Gastroesophageal sphincter (tissue), 4 donors: Measurements from ENCODE around the gene RTN1. TPM values are rescaled to one million over a fixed set of nuclear protein-coding genes. Genes with fewer than 3 reads are reported as not detected.

Experiments used
- ATAC-seq: fragments of 150-250 bp; one replicate; pipeline ENCODE4 v1.9.1; 2016; ENCODE audit warnings: mild to moderate bottlenecking, moderate library complexity
- H3K27ac ChIP-seq, 4 donors: fragments of 200-600 bp; sonication (generic) in 3 of 4; 1 replicate in 3 of 4; 2 replicates in 1 of 4; pipeline ENCODE4 v1.5.1; 2016 to 2019
- H3K27me3 ChIP-seq: fragments of 200-600 bp; sonication (generic); one replicate; pipeline ENCODE4 v1.5.1; 2019
- H3K36me3 ChIP-seq, 2 donors: fragments of 200-600 bp; sonication (generic); one replicate each; pipeline ENCODE4 v1.5.1; 2019; ENCODE audit warnings: control low read depth in 1 of 2
- H3K4me1 ChIP-seq, 3 donors: fragments of 200-600 bp; sonication (generic); 1 replicate in 2 of 3; 2 replicates in 1 of 3; pipeline ENCODE4 v1.5.1; 2016 to 2019; ENCODE audit warnings: control low read depth in 2 of 3
- H3K4me3 ChIP-seq, 2 donors: fragments of 200-600 bp; sonication (generic); one replicate each; pipeline ENCODE4 v1.5.1; 2019; ENCODE audit warnings: mild to moderate bottlenecking in 1 of 2, moderate library complexity in 1 of 2
- H3K9me3 ChIP-seq, 3 donors: fragments of 200-600 bp; sonication (generic); one replicate each; pipeline ENCODE4 v1.5.1; 2017 to 2019; ENCODE audit warnings: control low read depth in 2 of 3
- EP300 ChIP-seq: sonication (generic); formaldehyde crosslinking; IDR thresholded peaks from one replicate; pipeline ENCODE4 v1.6.1; 2017; ENCODE audit warnings: antibody characterized with exemption, mild to moderate bottlenecking
- POLR2A ChIP-seq, 2 donors: fragments of 450-650 bp; IDR thresholded peaks; one replicate each; pipeline ENCODE4 v1.6.1; 2017; ENCODE audit warnings: antibody characterized with exemption in 2 of 2, mild to moderate bottlenecking in 2 of 2, moderate library complexity in 1 of 2
- POLR2AphosphoS5 ChIP-seq: sonication (generic); formaldehyde crosslinking; IDR thresholded peaks from one replicate; pipeline ENCODE4 v1.6.1; 2017; ENCODE audit warnings: antibody characterized with exemption
- WGBS, 2 donors: methylation state at CpG; one replicate each; pipeline ENCODE4 v1.1.5; 2018; ENCODE audit warnings: low coverage in 1 of 2; 5-methylcytosine and 5-hydroxymethylcytosine counted together
- total RNA-seq, 4 donors: library from RNA; depleted of rRNA; stranded (reverse); fragments of >200 nt; gene quantifications; one replicate each; pipeline ENCODE4 v1.1.0, GENCODE V29; 2016
- TF ChIP-seq, protein P1 (sequence below), 4 experiments: fragments of 200-600 bp in 2 of 4; fragments of 450-650 bp in 2 of 4; sonication (generic) in 1 of 4; IDR thresholded peaks; one replicate each; pipeline ENCODE4 v1.5.1; 2017 to 2019; ENCODE audit warnings: antibody characterized with exemption in 4 of 4, mild to moderate bottlenecking in 2 of 4, moderate library complexity in 2 of 4

Gene RTN1
- total RNA-seq, 4 donors from 2014 or later, result 1.4 to 6.9 (median 6.5) TPM

DNA sequence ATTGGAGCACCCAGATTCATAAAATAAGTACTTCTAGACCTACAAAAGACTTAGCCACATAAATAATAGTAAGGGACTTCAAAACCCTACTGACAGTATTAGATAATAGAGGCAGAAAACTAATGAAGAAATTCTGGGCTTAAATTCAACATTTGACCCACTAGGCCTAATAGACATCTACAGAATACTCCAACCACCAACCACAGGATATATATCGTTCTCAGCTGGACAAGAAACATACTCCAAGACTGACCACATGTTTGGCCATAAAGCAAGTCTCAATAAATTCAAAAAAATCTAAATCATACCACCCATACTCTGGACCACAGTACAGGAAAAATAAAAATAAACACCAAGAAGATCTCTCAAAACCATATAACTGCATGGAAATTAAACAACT lies 180.2 kb downstream of the RTN1 start:
- peaks cover 0 to 8% (median 0%) of the 10 kb centered on the region in 3 donors for H3K9me3 ChIP-seq
- H3K4me3 ChIP-seq, result no peak overlapping the region
- no peaks in the 10 kb centered on the region for H3K27me3 ChIP-seq
- TF ChIP-seq POLR2AphosphoS5, result no peak
- TF ChIP-seq, protein P1, sequence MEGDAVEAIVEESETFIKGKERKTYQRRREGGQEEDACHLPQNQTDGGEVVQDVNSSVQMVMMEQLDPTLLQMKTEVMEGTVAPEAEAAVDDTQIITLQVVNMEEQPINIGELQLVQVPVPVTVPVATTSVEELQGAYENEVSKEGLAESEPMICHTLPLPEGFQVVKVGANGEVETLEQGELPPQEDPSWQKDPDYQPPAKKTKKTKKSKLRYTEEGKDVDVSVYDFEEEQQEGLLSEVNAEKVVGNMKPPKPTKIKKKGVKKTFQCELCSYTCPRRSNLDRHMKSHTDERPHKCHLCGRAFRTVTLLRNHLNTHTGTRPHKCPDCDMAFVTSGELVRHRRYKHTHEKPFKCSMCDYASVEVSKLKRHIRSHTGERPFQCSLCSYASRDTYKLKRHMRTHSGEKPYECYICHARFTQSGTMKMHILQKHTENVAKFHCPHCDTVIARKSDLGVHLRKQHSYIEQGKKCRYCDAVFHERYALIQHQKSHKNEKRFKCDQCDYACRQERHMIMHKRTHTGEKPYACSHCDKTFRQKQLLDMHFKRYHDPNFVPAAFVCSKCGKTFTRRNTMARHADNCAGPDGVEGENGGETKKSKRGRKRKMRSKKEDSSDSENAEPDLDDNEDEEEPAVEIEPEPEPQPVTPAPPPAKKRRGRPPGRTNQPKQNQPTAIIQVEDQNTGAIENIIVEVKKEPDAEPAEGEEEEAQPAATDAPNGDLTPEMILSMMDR (IDR thresholded peaks at IDR 0.05), result no peak
- TF ChIP-seq POLR2A (IDR thresholded peaks at IDR 0.05), result no peak
- TF ChIP-seq EP300, result no peak
- no peaks in the 10 kb centered on the region for H3K36me3 ChIP-seq
- no peak for ATAC-seq
- H3K27ac ChIP-seq, result no peak overlapping the region
- H3K4me1 ChIP-seq, result no peaks in the 10 kb centered on the region
- 0 to 22% methylated on average over 1 of the region's 1 CpG for WGBS, 2 donors

DNA sequence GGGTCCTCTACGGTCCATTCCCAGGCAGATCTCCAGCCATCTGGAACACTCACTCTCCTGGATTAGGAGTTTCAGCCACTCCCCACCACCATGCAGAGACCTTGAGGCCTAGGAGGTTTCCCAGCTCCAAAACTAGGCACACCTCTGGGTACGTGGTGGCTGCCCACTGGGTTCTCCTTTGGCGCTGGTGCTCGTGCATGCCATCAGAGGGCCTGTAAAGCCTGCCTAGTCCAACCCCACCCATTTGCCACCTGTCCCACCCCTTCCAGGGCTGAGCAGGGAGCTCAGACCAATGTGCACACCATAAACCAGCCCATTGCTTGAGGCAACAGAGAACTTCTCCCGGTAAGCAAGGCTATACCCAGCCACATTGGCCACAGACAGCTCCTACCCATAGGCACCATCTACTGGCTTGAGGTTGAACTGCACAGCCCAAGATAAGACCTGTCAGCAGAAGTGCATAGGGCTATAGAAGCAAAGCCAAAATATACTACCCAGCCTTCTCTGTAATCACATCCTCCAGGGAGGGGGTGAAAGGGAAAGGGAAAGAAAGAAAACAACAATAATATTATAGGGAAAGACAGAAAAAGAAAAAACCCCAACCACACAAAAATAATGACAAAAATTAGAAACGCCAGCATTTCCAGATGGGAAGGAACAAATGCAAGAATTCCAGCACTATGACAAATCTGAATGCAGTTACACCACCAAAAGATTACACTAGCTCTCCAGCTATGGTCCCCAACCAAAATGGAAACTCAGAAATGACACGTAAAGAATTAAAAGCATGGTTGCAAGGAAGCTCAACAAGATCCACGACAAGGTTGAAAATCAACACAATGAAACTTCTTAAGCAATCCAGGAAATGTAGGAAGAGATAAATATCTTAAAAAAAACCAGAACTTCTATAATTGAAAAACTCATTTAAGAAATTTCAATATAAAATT lies 182.1 kb downstream of the RTN1 start:
- TF ChIP-seq POLR2A (IDR thresholded peaks at IDR 0.05), result no peak
- TF ChIP-seq, protein P1 (IDR thresholded peaks at IDR 0.05), result peak in 3 of 4 experiments; percentile 21 to 40 (median 22)
- Histone ChIP-seq H3K27ac (no peak overlapping the region), H3K36me3 (no peaks in the 10 kb centered on the region), H3K9me3 (peaks cover 0 to 8% (median 0%) of the 10 kb centered on the region in 3 donors), H3K4me1 (no peaks in the 10 kb centered on the region), H3K4me3 (no peak overlapping the region), H3K27me3 (no peaks in the 10 kb centered on the region)
- ATAC-seq, result peak; percentile 72
- WGBS, 2 donors, result 58 to 87% methylated on average over 3 of the region's 8 CpGs

DNA sequence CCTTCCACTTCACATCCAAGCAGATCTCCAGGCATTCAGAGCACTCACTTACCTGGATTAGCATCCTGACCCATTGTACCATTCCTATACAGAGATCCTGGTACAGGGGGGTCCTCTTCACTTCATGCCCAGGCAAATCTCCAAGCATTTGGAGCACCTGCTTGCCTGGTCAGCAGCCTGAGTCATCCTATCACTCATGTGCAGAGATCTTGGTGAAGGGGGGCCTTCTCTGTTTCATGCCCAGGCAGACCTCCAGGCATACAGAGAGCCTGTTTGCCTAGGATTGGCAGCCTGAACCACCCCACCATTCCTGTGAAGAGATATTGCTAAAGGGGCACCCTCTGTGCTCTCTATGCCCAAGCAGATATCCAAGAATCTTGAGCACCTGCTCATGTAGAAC lies 182.9 kb downstream of the RTN1 start:
- Histone ChIP-seq H3K36me3 (no peaks in the 10 kb centered on the region), H3K4me3 (no peak overlapping the region), H3K27ac (no peak overlapping the region), H3K9me3 (peaks cover 0 to 5% (median 0%) of the 10 kb centered on the region in 3 donors), H3K4me1 (no peaks in the 10 kb centered on the region), H3K27me3 (no peaks in the 10 kb centered on the region)
- peak; percentile 25 for ATAC-seq
- no peak for TF ChIP-seq POLR2AphosphoS5
- no peak for TF ChIP-seq EP300
- TF ChIP-seq, protein P1 (IDR thresholded peaks at IDR 0.05), result no peak
- TF ChIP-seq POLR2A (IDR thresholded peaks at IDR 0.05), result no peak

DNA sequence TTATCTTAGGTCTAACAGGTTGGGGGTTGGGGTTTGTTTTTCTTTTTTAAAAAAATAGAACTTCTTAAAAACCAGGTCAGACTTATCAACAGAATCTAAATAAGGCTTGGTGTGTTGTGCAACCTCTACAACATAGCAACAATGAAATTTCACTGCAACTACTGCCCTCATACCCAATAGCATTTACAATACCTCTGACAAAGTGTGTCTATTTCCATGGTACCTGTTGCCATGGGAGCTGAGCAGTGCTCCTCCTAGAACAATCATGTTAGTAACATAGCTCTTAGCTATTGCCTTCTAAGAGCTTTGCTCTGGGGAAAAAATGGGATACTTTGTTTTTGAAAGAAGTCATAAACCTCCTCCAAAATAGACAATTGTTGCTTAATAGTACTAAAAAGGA lies 190.7 kb downstream of the RTN1 start:
- Histone ChIP-seq H3K4me1 (peaks cover 0 to 19% (median 3%) of the 10 kb centered on the region in 3 donors), H3K36me3 (no peaks in the 10 kb centered on the region), H3K9me3 (no peaks in the 10 kb centered on the region), H3K27ac (no peak overlapping the region), H3K27me3 (no peaks in the 10 kb centered on the region), H3K4me3 (no peak overlapping the region)
- ATAC-seq, result peak; percentile 62
- TF ChIP-seq, protein P1 (IDR thresholded peaks at IDR 0.05), result no peak
- no peak for TF ChIP-seq POLR2A (IDR thresholded peaks at IDR 0.05)

DNA sequence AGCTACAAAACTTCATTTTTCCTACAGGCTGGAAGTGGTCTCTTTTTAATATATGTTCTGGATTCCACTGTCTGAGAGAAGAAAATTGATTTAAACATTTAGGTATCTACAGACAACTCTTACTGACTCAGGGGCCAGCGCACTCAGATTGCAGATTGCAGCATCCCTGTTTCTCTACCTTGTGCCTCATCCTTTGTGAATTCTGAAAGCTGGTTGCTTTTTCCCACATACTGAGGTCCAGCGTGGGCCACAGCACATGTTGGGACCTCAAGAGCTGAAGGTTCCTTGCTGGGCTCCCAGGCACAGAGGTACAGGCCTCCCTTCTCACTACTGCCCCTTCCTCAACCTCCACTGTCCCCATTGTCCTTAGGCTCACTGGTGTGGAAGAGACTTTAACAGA lies 192.2 kb downstream of the RTN1 start:
- Histone ChIP-seq H3K9me3 (no peaks in the 10 kb centered on the region), H3K4me3 (no peak overlapping the region), H3K27ac (peak overlapping the region in 1 of 4 donors; percentile 27), H3K27me3 (no peaks in the 10 kb centered on the region), H3K4me1 (peaks cover 0 to 19% (median 3%) of the 10 kb centered on the region in 3 donors), H3K36me3 (no peaks in the 10 kb centered on the region)
- 85 to 88% methylated on average over 2 of the region's 2 CpGs for WGBS, 2 donors
- ATAC-seq, result no peak
- TF ChIP-seq POLR2AphosphoS5, result no peak
- TF ChIP-seq, protein P1 (IDR thresholded peaks at IDR 0.05), result no peak
- no peak for TF ChIP-seq POLR2A (IDR thresholded peaks at IDR 0.05)
- no peak for TF ChIP-seq EP300
